ENCODE data around the gene MTCH1.

DNA sequence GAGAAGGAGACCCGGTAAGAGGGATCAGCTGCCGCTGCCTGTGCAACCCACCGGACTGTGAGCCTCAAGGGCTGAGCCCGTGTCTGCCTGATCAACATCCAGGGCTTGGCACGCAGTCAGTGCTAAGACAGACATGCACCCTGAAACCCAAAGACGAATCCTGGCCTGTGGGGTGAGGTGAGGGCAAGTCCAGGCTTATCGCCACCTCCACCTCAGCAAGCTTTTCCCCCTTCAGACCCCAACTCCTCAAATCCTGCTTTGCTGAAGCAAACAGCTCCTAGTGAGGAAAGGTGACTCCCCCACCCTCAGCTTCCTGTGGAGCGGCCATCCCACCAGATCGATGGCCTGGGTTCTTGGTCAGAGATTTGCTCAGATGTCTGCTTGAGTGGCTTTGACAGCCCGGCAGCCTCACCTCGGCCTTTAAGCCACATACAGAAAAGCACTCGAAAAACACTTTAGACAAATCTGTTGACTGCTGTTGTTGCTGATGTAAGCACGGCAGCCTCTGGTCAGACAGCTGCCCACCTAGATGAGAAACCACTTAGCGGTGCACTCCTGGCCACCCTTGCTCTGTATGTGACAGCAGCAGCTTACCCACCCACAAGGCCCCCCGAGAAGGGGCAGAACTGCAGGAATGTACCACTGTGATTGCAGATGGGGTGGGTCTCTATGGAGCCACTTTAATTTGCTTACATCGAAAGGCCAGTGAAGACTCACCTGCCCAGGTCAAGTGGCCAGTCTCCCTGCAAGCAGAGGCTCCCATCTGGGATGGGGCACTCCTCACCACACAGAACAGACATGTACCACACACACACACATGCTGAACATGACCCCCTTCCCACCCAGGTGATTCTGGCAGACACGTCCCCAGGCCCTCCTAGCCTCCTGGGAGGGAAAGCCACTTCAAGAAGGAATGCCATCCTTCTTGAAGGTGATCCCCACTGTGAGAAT is 14.8 kb downstream of the MTCH1 start:
- TF ChIP-seq, protein P1, sequence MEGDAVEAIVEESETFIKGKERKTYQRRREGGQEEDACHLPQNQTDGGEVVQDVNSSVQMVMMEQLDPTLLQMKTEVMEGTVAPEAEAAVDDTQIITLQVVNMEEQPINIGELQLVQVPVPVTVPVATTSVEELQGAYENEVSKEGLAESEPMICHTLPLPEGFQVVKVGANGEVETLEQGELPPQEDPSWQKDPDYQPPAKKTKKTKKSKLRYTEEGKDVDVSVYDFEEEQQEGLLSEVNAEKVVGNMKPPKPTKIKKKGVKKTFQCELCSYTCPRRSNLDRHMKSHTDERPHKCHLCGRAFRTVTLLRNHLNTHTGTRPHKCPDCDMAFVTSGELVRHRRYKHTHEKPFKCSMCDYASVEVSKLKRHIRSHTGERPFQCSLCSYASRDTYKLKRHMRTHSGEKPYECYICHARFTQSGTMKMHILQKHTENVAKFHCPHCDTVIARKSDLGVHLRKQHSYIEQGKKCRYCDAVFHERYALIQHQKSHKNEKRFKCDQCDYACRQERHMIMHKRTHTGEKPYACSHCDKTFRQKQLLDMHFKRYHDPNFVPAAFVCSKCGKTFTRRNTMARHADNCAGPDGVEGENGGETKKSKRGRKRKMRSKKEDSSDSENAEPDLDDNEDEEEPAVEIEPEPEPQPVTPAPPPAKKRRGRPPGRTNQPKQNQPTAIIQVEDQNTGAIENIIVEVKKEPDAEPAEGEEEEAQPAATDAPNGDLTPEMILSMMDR (conservative IDR thresholded peaks at IDR 0.05; ENCODE audit: low read depth in 2 of 2): no peak
- no peak for TF ChIP-seq EZH2 (IDR thresholded peaks at IDR 0.05; ENCODE audit: low read depth, unreplicated experiment)
- TF ChIP-seq, protein P2, sequence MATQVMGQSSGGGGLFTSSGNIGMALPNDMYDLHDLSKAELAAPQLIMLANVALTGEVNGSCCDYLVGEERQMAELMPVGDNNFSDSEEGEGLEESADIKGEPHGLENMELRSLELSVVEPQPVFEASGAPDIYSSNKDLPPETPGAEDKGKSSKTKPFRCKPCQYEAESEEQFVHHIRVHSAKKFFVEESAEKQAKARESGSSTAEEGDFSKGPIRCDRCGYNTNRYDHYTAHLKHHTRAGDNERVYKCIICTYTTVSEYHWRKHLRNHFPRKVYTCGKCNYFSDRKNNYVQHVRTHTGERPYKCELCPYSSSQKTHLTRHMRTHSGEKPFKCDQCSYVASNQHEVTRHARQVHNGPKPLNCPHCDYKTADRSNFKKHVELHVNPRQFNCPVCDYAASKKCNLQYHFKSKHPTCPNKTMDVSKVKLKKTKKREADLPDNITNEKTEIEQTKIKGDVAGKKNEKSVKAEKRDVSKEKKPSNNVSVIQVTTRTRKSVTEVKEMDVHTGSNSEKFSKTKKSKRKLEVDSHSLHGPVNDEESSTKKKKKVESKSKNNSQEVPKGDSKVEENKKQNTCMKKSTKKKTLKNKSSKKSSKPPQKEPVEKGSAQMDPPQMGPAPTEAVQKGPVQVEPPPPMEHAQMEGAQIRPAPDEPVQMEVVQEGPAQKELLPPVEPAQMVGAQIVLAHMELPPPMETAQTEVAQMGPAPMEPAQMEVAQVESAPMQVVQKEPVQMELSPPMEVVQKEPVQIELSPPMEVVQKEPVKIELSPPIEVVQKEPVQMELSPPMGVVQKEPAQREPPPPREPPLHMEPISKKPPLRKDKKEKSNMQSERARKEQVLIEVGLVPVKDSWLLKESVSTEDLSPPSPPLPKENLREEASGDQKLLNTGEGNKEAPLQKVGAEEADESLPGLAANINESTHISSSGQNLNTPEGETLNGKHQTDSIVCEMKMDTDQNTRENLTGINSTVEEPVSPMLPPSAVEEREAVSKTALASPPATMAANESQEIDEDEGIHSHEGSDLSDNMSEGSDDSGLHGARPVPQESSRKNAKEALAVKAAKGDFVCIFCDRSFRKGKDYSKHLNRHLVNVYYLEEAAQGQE (IDR thresholded peaks at IDR 0.05; ENCODE audit: unreplicated experiment): no peak
